ENCODE data around the gene PALM. TPM values are rescaled to one million over a fixed set of nuclear protein-coding genes. Genes with fewer than 3 reads are reported as not detected.
A peak's percentile ranks its signal among the peaks of the same experiment; 100 is the strongest.

PALM gene
- total RNA-seq, 2 experiments from 2014 or later, result not detected

DNA sequence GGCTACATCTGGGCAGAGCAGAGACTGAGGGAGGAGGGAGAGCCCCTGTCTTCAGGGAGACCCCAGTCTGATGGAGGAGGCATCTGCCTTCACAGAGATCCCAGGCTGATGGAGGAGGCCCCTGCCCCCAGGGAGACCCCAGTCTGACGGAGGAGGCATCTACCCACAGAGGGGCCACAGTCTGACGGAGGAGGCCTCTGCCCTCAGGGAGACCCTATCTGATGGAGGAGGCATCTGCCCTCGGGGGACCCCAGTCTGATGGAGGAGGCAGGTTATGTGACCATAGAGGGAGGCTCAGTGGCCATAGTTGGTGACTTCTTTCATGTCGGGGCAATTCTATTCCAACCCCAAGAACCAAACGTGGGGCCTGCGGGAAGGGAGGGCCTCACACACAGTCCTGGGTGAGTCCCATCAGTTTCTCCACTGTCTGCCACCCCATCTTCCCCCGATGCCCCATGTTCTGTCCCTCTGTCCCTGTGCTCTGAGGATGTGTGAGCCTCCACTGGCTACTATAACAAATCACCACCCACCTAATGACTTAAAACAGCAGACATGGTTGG is 56.5 kb downstream of the PALM start:
- peaks cover under 1% of the 10 kb centered on the region for H3K4me1 Mint-ChIP-seq
- POLR2A ChIA-PET, result no interaction called here
- no peaks in the 10 kb centered on the region for H3K9me3 Mint-ChIP-seq

DNA sequence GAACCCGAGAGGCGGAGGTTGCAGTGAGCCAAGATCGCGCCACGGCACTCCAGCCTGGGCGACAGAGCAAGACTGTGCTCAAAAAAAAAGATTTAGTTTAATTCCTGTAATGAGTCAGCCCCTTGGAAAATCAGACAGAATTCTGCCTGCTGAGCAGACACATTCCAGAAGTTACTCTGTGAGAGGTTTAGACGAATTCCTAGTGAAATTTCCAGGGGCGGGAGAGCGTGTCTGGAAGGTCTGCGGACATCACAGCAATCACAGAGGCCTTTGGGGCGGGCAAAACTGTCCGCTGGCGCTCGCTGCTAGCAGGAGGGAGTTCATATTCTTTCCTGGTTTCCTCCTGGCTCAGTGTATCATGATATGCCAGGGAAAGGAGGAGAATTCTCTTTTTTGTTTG is 59.7 kb downstream of the PALM start:
- no peak overlapping the region for H3K27ac Mint-ChIP-seq
- no peaks in the 10 kb centered on the region for H3K36me3 Mint-ChIP-seq (ENCODE audit: low read depth)
- POLR2A ChIA-PET, result no interaction called here
- H3K4me3 Mint-ChIP-seq, result no peak overlapping the region
- no peak for DNase-seq
- no peaks in the 10 kb centered on the region for H3K9me3 Mint-ChIP-seq
- peaks cover 5% of the 10 kb centered on the region for H3K27me3 Mint-ChIP-seq
- H3K4me1 Mint-ChIP-seq, result peaks cover 3% of the 10 kb centered on the region
- CTCF ChIA-PET, result interaction anchor here (1.5 kb wide), 1 partner anchor 34 kb away, joined by 7 read pairs; no protein-coding TSS in a partner anchor

More for the DNA sequence above, 56.5 kb downstream of the PALM start:
- H3K27me3 Mint-ChIP-seq, result peaks cover 2% of the 10 kb centered on the region
- H3K4me3 Mint-ChIP-seq, result no peak overlapping the region
- no peak overlapping the region for H3K27ac Mint-ChIP-seq
- no peak for DNase-seq
- CTCF ChIA-PET, result no interaction called here
- H3K36me3 Mint-ChIP-seq (ENCODE audit: low read depth), result no peaks in the 10 kb centered on the region

- POLR2A ChIA-PET, result interaction anchor here (0.6 kb wide), 1 partner anchor 152 kb away, joined by 3 read pairs; no protein-coding TSS in a partner anchor
- Mint-ChIP-seq H3K27ac (no peak overlapping the region), H3K4me1 (peaks cover 3% of the 10 kb centered on the region), H3K36me3 (ENCODE audit: low read depth) (no peaks in the 10 kb centered on the region), H3K27me3 (peaks cover 5% of the 10 kb centered on the region), H3K4me3 (no peak overlapping the region), H3K9me3 (no peaks in the 10 kb centered on the region)
- CTCF ChIA-PET, result interaction anchor here (0.6 to 1.5 kb wide), 9 partner anchors 26 to 214 kb away, joined by 3 to 10 read pairs (median 4); partner anchors contain the start of genes MED16, RNU6-9 and WDR18
- DNase-seq, result no peak
Observed at GRCh38 chr19:769616-770015, 60.9 kb downstream of the PALM start.

DNA sequence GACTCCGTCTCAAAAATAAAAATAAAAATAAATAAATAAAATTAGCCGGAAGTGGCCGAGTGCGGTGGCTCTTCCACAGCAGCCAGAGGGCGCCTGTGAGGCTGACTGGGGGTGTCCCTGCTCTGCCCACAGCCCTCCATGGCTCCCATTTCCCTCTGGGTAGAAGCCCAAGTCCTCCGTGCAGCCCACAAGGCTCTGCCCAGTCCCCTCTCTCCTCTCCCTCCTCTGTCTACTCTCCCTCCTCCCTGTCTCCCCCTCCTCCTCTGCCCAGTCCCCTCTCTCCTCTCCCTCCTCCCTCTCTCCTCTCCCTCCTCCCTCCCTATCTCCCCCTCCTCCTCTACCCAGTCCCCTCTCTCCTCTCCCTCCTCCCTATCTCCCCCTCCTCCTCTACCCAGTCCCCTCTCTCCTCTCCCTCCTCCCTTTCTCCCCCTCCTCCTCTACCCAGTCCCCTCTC is 62.6 kb downstream of the PALM start:
- H3K4me3 Mint-ChIP-seq, result no peak overlapping the region
- POLR2A ChIA-PET, result no interaction called here
- no peaks in the 10 kb centered on the region for H3K9me3 Mint-ChIP-seq
- H3K36me3 Mint-ChIP-seq (ENCODE audit: low read depth), result no peaks in the 10 kb centered on the region
- peaks cover 5% of the 10 kb centered on the region for H3K27me3 Mint-ChIP-seq
- H3K27ac Mint-ChIP-seq, result no peak overlapping the region
- CTCF ChIA-PET, result interaction anchor here (1.2 kb wide), 2 partner anchors 92 to 171 kb away, joined by 4 to 8 read pairs; no protein-coding TSS in a partner anchor
- peaks cover 3% of the 10 kb centered on the region for H3K4me1 Mint-ChIP-seq
- DNase-seq, result peak; percentile 45

DNA sequence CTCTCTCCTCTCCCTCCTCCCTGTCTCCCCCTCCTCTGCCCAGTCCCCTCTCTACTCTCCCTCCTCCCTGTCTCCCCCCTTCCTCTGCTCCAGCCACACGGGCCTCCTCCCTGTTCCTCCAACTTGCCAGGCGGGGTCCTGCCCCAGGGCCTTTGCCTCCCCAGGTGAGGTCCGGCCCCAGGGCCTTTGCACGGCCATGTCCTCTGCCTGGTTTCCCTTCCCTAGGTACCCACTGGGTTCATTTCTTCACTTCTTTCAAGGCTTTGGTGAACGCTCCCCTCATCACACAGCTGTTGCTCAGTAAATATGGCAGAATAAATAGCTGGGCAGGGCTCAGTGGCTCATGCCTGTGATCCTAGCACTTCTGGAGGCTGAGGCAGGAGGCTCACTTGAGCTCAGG is 63.3 kb downstream of the PALM start:
- H3K27ac Mint-ChIP-seq, result no peak overlapping the region
- H3K9me3 Mint-ChIP-seq, result no peaks in the 10 kb centered on the region
- CTCF ChIA-PET, result interaction anchor here (0.7 kb wide), 2 partner anchors 232 to 362 kb away, joined by 3 to 4 read pairs; no protein-coding TSS in a partner anchor

DNA sequence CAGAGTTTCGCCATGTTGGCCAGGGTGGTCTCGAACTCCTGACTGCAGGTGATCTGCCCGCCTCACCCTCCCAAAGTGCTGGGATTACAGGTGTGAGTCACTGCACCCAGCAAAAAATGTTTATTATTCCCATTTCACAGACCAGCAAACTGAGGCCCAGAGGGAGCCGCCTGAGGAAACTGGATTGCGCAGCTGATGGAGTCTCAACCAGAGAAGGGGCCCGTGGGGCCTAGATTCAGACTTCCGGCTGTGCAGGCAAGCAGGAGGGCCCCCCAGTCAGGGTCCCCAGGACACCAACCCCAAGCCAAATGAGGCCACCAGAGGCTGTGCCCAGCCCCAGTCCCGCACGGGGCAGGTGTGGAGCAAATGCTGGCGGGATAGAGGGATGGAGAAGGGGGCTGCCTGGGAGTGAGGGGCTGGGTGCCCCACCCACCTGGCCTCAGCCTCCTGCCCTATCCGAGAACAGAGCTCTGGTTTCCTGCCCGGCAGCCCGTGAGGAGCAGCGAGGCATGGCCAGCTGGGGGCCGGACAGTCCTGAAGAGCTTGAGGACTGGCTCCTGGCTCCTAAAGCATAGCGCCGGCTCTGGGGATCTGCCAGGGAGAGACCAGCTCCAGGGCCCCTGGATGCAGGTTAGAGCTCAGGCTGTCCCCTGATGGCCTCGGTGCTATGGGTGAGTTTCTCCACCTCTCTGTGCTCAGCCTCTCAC is 64.1 kb downstream of the PALM start:
- POLR2A ChIA-PET, result interaction anchor here (1.0 kb wide), 1 partner anchor 262 kb away, joined by 3 read pairs; no protein-coding TSS in a partner anchor

More for the DNA sequence above, 63.3 kb downstream of the PALM start:
- no peak for DNase-seq
- POLR2A ChIA-PET, result interaction anchor here (1.0 kb wide), 1 partner anchor 261 kb away, joined by 3 read pairs; no protein-coding TSS in a partner anchor
- Mint-ChIP-seq H3K36me3 (ENCODE audit: low read depth) (no peaks in the 10 kb centered on the region), H3K4me3 (no peak overlapping the region), H3K27me3 (peaks cover 5% of the 10 kb centered on the region), H3K4me1 (peaks cover 3% of the 10 kb centered on the region)

DNA sequence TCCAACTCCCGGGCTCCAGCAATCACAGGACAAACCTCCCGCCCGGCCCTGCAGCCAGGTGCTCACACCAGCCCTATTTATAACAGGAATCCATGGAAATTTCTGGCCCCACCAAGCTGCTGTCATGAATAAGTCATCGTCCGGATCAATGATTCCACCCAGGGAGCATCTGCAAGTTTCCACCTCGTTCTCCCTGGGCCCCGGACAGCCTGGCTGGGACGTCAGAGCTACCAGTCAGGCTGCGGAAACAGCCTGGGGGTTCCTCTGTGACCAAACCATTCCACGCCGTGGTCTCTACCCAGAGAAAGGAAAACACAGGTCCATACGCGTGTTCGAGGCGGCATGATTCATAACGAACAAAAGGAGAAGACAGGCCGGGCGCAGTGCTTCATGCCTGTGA is 67.8 kb downstream of the PALM start:
- H3K4me3 Mint-ChIP-seq, result no peak overlapping the region
- H3K36me3 Mint-ChIP-seq (ENCODE audit: low read depth), result no peaks in the 10 kb centered on the region
- no peaks in the 10 kb centered on the region for H3K4me1 Mint-ChIP-seq
- ChIA-PET CTCF (no interaction called here), POLR2A (no interaction called here)
- peaks cover 3% of the 10 kb centered on the region for H3K27me3 Mint-ChIP-seq
- H3K27ac Mint-ChIP-seq, result no peak overlapping the region
- DNase-seq, result no peak
- H3K9me3 Mint-ChIP-seq, result no peaks in the 10 kb centered on the region

More for the DNA sequence above, 64.1 kb downstream of the PALM start:
- peaks cover 5% of the 10 kb centered on the region for H3K27me3 Mint-ChIP-seq
- peaks cover 3% of the 10 kb centered on the region for H3K4me1 Mint-ChIP-seq
- no peak overlapping the region for H3K4me3 Mint-ChIP-seq
- DNase-seq, result no peak
- CTCF ChIA-PET, result interaction anchor here (0.7 kb wide), 1 partner anchor 231 kb away, joined by 3 read pairs; no protein-coding TSS in a partner anchor
- no peaks in the 10 kb centered on the region for H3K9me3 Mint-ChIP-seq
- H3K27ac Mint-ChIP-seq, result no peak overlapping the region
- no peaks in the 10 kb centered on the region for H3K36me3 Mint-ChIP-seq (ENCODE audit: low read depth)

DNA sequence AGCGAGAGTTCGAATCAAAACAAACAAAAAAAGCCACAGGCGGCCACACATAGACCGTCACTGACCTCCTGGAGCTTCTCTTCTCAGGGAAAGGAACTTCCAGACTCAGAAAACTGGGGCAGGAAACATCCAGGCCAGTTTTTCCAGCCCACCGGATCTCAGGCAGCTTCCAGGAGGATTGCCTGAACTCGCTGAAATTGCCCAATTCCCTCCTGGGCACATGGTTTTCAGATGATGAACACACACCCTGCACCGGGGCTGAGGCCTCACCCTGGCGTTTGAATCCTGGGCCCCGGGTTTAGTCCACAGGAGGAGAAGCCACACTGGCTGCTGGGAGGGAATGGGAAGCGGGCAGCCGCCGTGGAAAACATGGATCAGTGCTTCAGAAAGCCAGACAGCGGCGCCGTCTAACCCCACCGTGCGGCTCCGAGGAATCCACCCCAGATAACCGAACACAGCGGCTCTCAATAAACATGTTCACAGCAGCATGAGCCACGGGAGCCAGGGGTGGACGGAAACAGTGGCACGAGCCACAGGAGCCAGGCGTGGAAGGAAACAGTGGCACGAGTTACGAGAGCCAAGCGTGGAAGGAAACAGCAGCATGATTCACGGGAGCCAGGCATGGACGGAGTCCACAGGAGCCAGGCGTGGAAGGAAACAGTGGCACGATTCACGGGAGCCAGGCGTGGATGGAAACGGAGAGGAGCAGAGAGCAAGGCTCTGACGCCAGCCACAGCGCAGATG is 70.3 kb downstream of the PALM start:
- Mint-ChIP-seq H3K27ac (no peak overlapping the region), H3K4me1 (no peaks in the 10 kb centered on the region), H3K4me3 (no peak overlapping the region), H3K9me3 (no peaks in the 10 kb centered on the region), H3K36me3 (ENCODE audit: low read depth) (no peaks in the 10 kb centered on the region), H3K27me3 (no peaks in the 10 kb centered on the region)
- CTCF ChIA-PET, result no interaction called here
- DNase-seq, result no peak
- POLR2A ChIA-PET, result no interaction called here

GRCh38 chr19:780935-781334 is 72.2 kb downstream of the PALM start:
- no peaks in the 10 kb centered on the region for H3K9me3 Mint-ChIP-seq
- no peaks in the 10 kb centered on the region for H3K36me3 Mint-ChIP-seq (ENCODE audit: low read depth)
- H3K27ac Mint-ChIP-seq, result no peak overlapping the region
- H3K4me1 Mint-ChIP-seq, result no peaks in the 10 kb centered on the region
- no peaks in the 10 kb centered on the region for H3K27me3 Mint-ChIP-seq
- no peak for DNase-seq
- ChIA-PET CTCF (no interaction called here), POLR2A (no interaction called here)
- no peak overlapping the region for H3K4me3 Mint-ChIP-seq

GRCh38 chr19:781800-782184 is 73.1 kb downstream of the PALM start:
- Mint-ChIP-seq H3K27ac (no peak overlapping the region), H3K4me1 (no peaks in the 10 kb centered on the region), H3K4me3 (no peak overlapping the region), H3K9me3 (no peaks in the 10 kb centered on the region), H3K36me3 (ENCODE audit: low read depth) (no peaks in the 10 kb centered on the region), H3K27me3 (no peaks in the 10 kb centered on the region)
- ChIA-PET POLR2A (no interaction called here), CTCF (no interaction called here)
- no peak for DNase-seq

- DNase-seq, result no peak
- ChIA-PET CTCF (no interaction called here), POLR2A (no interaction called here)
- no peaks in the 10 kb centered on the region for H3K4me1 Mint-ChIP-seq
- no peaks in the 10 kb centered on the region for H3K9me3 Mint-ChIP-seq
- no peak overlapping the region for H3K4me3 Mint-ChIP-seq
- H3K36me3 Mint-ChIP-seq (ENCODE audit: low read depth), result no peaks in the 10 kb centered on the region
- H3K27me3 Mint-ChIP-seq, result no peaks in the 10 kb centered on the region
- no peak overlapping the region for H3K27ac Mint-ChIP-seq
Observed at GRCh38 chr19:782185-782877, 73.6 kb downstream of the PALM start.

- ChIA-PET POLR2A (no interaction called here), CTCF (no interaction called here)
- DNase-seq, result no peak
- no peak overlapping the region for H3K4me3 Mint-ChIP-seq
- H3K27ac Mint-ChIP-seq, result no peak overlapping the region
- no peaks in the 10 kb centered on the region for H3K4me1 Mint-ChIP-seq
- H3K27me3 Mint-ChIP-seq, result no peaks in the 10 kb centered on the region
- no peaks in the 10 kb centered on the region for H3K36me3 Mint-ChIP-seq (ENCODE audit: low read depth)
- H3K9me3 Mint-ChIP-seq, result no peaks in the 10 kb centered on the region
Observed at GRCh38 chr19:782878-783668, 74.3 kb downstream of the PALM start.

Measured in activated CD4-positive, alpha-beta memory T cell treated with anti-CD3 and anti-CD28 coated beads, Interleukin-2, amount 10 ng/mL, durations not matched to agents 7 days and 5 days (primary cell).